SK-N-SH treated with all-trans-retinoic acid at 6 μM for 48 hours (cell line): ENCODE data around the gene PPP1R15B.

Experiments
- ATAC-seq: fragments of 200-7000 bp; cut with Tn5 transposase; 3 replicates; pipeline ENCODE4 v1.9.1; 2020; ENCODE audit warnings: mild to moderate bottlenecking, moderate library complexity
- ARNTL ChIP-seq: fragments of 450-650 bp; formaldehyde crosslinking; IDR thresholded peaks from 2 replicates; pipeline ENCODE4 v1.5.0; 2020; ENCODE audit warnings: low read depth, mild to moderate bottlenecking, moderate library complexity, borderline replicate concordance
- CSDC2 ChIP-seq: fragments of 250-450 bp; sonication (Bioruptor Pico); IDR thresholded peaks from 2 replicates; pipeline ENCODE4 v1.5.0; 2020; ENCODE audit warnings: mild to moderate bottlenecking, moderate library complexity
- CSRNP3 ChIP-seq: fragments of 250-450 bp; sonication (Bioruptor Pico); IDR thresholded peaks from 2 replicates; pipeline ENCODE4 v1.5.1; 2021; ENCODE audit warnings: mild to moderate bottlenecking, moderate library complexity
- ESRRG ChIP-seq: fragments of 250-450 bp; sonication (Bioruptor Pico); IDR thresholded peaks from 2 replicates; pipeline ENCODE4 v1.6.1; 2021; ENCODE audit warnings: mild to moderate bottlenecking
- ISL1 ChIP-seq: fragments of 250-450 bp; sonication (Bioruptor Pico); IDR thresholded peaks from 2 replicates; pipeline ENCODE4 v2.1.2; 2022; ENCODE audit warnings: mild to moderate bottlenecking, moderate library complexity
- OSR1 ChIP-seq: fragments of 250-450 bp; sonication (Bioruptor Pico); IDR thresholded peaks from 2 replicates; pipeline ENCODE4 v1.8.0; 2022; ENCODE audit warnings: moderate library complexity, mild to moderate bottlenecking, inconsistent platforms
- PATZ1 ChIP-seq: fragments of 250-450 bp; sonication (Bioruptor Pico); IDR thresholded peaks from 2 replicates; pipeline ENCODE4 v1.8.0; 2020; ENCODE audit warnings: mild to moderate bottlenecking, moderate library complexity, borderline replicate concordance
- POU6F1 ChIP-seq: fragments of 250-450 bp; sonication (Bioruptor Pico); IDR thresholded peaks from 2 replicates; pipeline ENCODE4 v1.8.0; 2021; ENCODE audit warnings: low read depth, mild to moderate bottlenecking, moderate library complexity, borderline replicate concordance
- PPARA ChIP-seq: fragments of 250-450 bp; sonication (Bioruptor Pico); IDR thresholded peaks from 2 replicates; pipeline ENCODE4 v1.5.0; 2020; ENCODE audit warnings: mild to moderate bottlenecking, borderline replicate concordance
- RARB ChIP-seq: fragments of 250-450 bp; sonication (Bioruptor Pico); IDR thresholded peaks from 2 replicates; pipeline ENCODE4 v1.8.0; 2021; ENCODE audit warnings: mild to moderate bottlenecking, moderate library complexity
- SNAI2 ChIP-seq: fragments of 250-450 bp; sonication (Bioruptor Pico); IDR thresholded peaks from 2 replicates; pipeline ENCODE4 v1.5.0; 2020; ENCODE audit warnings: mild to moderate bottlenecking, moderate library complexity
- TCF4 ChIP-seq: fragments of 250-450 bp; sonication (Bioruptor Pico); IDR thresholded peaks from 2 replicates; pipeline ENCODE4 v1.8.0; 2021; ENCODE audit warnings: mild to moderate bottlenecking, moderate library complexity, borderline replicate concordance
- TOX ChIP-seq: fragments of 250-450 bp; sonication (Bioruptor Pico); IDR thresholded peaks from 2 replicates; pipeline ENCODE4 v1.8.0; 2021; ENCODE audit warnings: mild to moderate bottlenecking, moderate library complexity, borderline replicate concordance
- TSHZ2 ChIP-seq: fragments of 250-450 bp; sonication (Bioruptor Pico); IDR thresholded peaks from 2 replicates; pipeline ENCODE4 v1.5.0; 2020; ENCODE audit warnings: mild to moderate bottlenecking, moderate library complexity
- ZFP3 ChIP-seq: fragments of 250-450 bp; sonication (Bioruptor Pico); IDR thresholded peaks from 2 replicates; pipeline ENCODE4 v1.5.0; 2020; ENCODE audit warnings: mild to moderate bottlenecking, moderate library complexity
- ZFP30 ChIP-seq: fragments of 450-650 bp; formaldehyde crosslinking; IDR thresholded peaks from 2 replicates; pipeline ENCODE4 v1.5.0; 2022; ENCODE audit warnings: mild to moderate bottlenecking, moderate library complexity
- ZNF565 ChIP-seq: fragments of 450-650 bp; formaldehyde crosslinking; conservative IDR thresholded peaks from 2 replicates; pipeline ENCODE4 v1.5.0; 2020; ENCODE audit warnings: low read depth, mild to moderate bottlenecking, moderate library complexity
- ZNF70 ChIP-seq: fragments of 450-650 bp; formaldehyde crosslinking; IDR thresholded peaks from 2 replicates; pipeline ENCODE4 v1.5.0; 2020; ENCODE audit warnings: mild to moderate bottlenecking, moderate library complexity
- ZNF8 ChIP-seq: fragments of 450-650 bp; formaldehyde crosslinking; IDR thresholded peaks from 2 replicates; pipeline ENCODE4 v1.5.0; 2020; ENCODE audit warnings: mild to moderate bottlenecking, moderate library complexity

Gene PPP1R15B

GRCh38 chr1:204417074-204417997, 5.7 kb upstream of the PPP1R15B start:
- peak; percentile 63; the same call in 1 of the 2 replicates for TF ChIP-seq CSDC2 (CRISPR knock-in tag)
- TF ChIP-seq ZNF8 (CRISPR knock-in tag), result no peak
- TF ChIP-seq TOX (CRISPR knock-in tag), result no peak
- peak; percentile 93 for TF ChIP-seq ZFP3
- 0 out of 2 replicates have a peak, but pooled peaks have one; percentile 66 for TF ChIP-seq OSR1
- TF ChIP-seq, all 23 proteins: peak for 3
- peak; percentile 87 for ATAC-seq

- ATAC-seq, result no peak
- TF ChIP-seq CSRNP3 (CRISPR knock-in tag) (no peak), SNAI2 (CRISPR knock-in tag) (no peak), ZFP3 (no peak), TSHZ2 (CRISPR knock-in tag) (no peak), RARB (no peak), ARNTL (CRISPR knock-in tag) (no peak), PPARA (CRISPR knock-in tag) (no peak), ZNF565 (CRISPR knock-in tag) (no peak), ZFP30 (CRISPR knock-in tag) (no peak), ESRRG (CRISPR knock-in tag) (no peak)
Observed at GRCh38 chr1:204416589-204417073, 5.0 kb upstream of the PPP1R15B start.

- no peak for ATAC-seq
- TF ChIP-seq PATZ1 (no peak), RARB (no peak), CSRNP3 (CRISPR knock-in tag) (no peak), PPARA (CRISPR knock-in tag) (no peak), CSDC2 (CRISPR knock-in tag) (no peak), ZFP30 (CRISPR knock-in tag) (no peak), ARNTL (CRISPR knock-in tag) (no peak), OSR1 (no peak), ZNF70 (CRISPR knock-in tag) (no peak), ESRRG (CRISPR knock-in tag) (no peak), ZNF8 (CRISPR knock-in tag) (no peak), TCF4 (CRISPR knock-in tag) (no peak), ZNF565 (CRISPR knock-in tag) (no peak), ISL1 (no peak), POU6F1 (CRISPR knock-in tag) (no peak)
Observed at GRCh38 chr1:204415351-204415750, 3.7 kb upstream of the PPP1R15B start.
